GM21381 (cell line): ENCODE measurements around the gene TOR4A.

Experiments
- ATAC-seq: cut with Tn5 transposase; IDR thresholded peaks from one replicate; pipeline ENCODE4 v1.9.1; 2021; ENCODE audit warnings: mild to moderate bottlenecking, moderate library complexity; ENCODE audit not compliant: unreplicated experiment

TOR4A gene

GRCh38 chr9:137304383-137305059, 27.0 kb downstream of the TOR4A start:
- no peak for ATAC-seq

- ATAC-seq: no peak
Observed at GRCh38 chr9:137305060-137305797, 27.7 kb downstream of the TOR4A start.

GRCh38 chr9:137305798-137306065, 28.2 kb downstream of the TOR4A start:
- ATAC-seq: no peak

GRCh38 chr9:137306066-137306849, 28.7 kb downstream of the TOR4A start:
- no peak for ATAC-seq

- ATAC-seq: no peak
Observed at GRCh38 chr9:137306850-137307254, 29.3 kb downstream of the TOR4A start.

GRCh38 chr9:137307255-137308056, 29.9 kb downstream of the TOR4A start:
- ATAC-seq: no peak

- no peak for ATAC-seq
Observed at GRCh38 chr9:137308057-137308619, 30.6 kb downstream of the TOR4A start.

GRCh38 chr9:137309368-137310188, 32.1 kb downstream of the TOR4A start:
- ATAC-seq: no peak

GRCh38 chr9:137310189-137311052, 32.9 kb downstream of the TOR4A start:
- ATAC-seq: no peak

- ATAC-seq: no peak
Observed at GRCh38 chr9:137311171-137311985, 33.9 kb downstream of the TOR4A start.

- no peak for ATAC-seq
Observed at GRCh38 chr9:137311986-137312851, 34.7 kb downstream of the TOR4A start.

GRCh38 chr9:137312852-137313325, 35.4 kb downstream of the TOR4A start:
- ATAC-seq: no peak

GRCh38 chr9:137313326-137313936, 35.9 kb downstream of the TOR4A start:
- ATAC-seq: no peak

- no peak for ATAC-seq
Observed at GRCh38 chr9:137313956-137314560, 36.5 kb downstream of the TOR4A start.

GRCh38 chr9:137314561-137315560, 37.3 kb downstream of the TOR4A start:
- ATAC-seq: no peak
